CD4-positive, alpha-beta T cell treated with Interferon gamma for 1 hour (primary cell): Measurements from ENCODE around the gene COG5.
"Not testable (repeated sequence)": the region's sequence is repeated elsewhere in the genome, so short reads cannot be mapped to it uniquely, and the experiment has no call there.

Experiments
- DNase-seq: peaks from one replicate; pipeline ENCODE4 v3.0.0-alpha.2; 2020

Gene COG5

DNA sequence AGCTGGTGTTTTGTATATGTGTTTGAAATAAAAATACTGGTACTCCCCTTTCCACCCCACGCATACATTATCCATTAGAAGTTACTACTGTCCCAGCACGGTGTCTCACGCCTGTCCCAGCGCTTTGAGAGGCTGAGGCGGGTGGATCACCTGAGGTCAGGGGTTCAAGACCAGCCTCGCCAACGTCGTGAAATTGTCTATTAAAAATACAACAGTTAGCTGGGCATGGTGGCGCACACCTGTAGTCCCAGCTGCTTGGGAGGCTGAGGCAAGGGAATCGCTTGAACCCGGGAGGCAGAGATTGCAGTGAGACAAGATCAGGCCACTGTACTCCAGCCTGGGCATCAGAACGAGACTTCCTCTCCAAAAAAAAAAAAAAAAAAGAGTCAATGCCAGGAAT lies 392.2 kb downstream of the COG5 start:
- no peak for DNase-seq

DNA sequence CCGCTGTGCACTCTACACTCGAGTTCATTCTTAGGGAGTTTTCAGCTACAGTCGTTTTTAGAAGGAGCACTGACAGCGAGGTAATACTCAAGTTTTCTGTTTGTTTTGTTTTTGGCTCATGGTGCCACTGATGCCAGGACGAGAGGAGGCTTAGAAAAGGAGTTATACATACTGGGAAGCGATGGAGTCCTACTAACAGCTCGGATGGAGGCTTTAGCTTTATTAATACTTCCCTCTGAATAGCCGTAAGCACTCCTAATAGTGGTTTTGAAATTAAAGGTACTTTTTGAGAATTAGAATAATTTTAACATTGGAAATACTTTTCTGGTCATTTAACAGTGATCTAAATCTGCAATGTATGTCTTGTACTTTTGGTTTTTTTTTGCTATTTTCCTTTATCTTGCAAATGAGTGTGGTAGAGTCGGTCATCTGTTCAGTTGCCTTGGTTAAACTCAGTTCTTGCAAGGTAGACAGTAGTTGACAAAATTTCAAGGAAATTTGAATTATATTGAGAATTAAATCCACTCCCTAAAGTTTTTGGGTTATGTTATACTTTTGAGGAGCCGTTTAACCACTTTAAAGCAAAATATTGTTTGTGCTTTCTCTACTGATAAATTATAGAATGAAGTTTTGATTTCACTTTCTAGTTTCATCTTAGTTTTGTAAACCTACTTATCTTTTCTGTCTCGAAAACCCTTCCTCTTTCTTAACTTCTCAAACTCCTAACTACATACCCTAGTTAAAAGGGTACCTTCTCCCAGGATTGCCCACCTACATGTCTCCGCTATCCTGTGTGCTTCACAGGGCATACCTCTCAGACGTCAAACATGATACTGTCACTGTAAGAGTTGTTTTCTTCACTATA lies 393.4 kb downstream of the COG5 start:
- DNase-seq = no peak

DNA sequence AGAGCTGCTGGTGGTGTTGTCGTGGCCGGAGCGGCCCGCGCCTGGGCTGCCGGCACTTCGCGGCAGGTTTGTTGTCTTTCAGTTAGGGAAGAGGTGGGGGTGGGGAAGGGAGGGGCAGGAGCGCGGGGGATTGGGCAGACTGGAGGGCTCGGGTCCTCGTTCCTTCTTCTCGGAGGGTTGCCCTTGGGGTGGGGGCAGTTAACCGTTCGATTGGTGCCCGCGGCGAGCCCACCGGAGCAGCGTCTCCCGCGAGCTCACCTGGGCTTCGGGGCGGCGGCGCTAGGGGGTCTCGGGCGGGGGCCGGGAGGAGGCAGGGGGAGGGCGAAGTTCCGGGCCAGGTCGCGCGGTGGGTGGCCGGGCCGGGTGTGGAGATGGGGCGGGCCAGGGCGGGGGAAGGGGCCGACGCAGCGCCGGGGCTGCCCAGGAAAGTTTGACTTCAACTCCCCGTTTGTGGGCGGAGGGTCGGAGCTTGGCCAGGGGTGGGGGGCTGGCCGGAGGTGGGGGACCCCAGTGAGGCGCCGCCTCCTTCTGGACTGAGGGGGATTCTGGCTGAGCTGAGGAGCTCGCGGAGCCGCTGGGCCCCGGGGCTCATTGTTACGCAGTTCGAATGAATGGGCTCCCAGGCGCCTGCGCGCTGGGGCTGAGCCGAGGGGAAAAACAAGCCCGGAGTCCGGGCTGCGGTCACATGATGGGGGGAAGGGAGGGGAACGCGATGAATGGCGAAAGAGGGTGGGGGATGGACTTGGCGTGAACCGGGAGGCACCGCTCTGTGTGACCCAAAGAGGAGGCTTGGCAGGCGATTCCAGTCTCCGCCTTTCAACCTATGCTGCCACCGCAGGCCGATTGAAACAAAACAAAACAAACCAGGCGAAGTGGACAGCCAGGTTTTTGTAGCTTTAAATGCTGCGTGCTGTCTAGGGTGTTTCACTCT lies 394.3 kb downstream of the COG5 start:
- peak; percentile 91 for DNase-seq

DNA sequence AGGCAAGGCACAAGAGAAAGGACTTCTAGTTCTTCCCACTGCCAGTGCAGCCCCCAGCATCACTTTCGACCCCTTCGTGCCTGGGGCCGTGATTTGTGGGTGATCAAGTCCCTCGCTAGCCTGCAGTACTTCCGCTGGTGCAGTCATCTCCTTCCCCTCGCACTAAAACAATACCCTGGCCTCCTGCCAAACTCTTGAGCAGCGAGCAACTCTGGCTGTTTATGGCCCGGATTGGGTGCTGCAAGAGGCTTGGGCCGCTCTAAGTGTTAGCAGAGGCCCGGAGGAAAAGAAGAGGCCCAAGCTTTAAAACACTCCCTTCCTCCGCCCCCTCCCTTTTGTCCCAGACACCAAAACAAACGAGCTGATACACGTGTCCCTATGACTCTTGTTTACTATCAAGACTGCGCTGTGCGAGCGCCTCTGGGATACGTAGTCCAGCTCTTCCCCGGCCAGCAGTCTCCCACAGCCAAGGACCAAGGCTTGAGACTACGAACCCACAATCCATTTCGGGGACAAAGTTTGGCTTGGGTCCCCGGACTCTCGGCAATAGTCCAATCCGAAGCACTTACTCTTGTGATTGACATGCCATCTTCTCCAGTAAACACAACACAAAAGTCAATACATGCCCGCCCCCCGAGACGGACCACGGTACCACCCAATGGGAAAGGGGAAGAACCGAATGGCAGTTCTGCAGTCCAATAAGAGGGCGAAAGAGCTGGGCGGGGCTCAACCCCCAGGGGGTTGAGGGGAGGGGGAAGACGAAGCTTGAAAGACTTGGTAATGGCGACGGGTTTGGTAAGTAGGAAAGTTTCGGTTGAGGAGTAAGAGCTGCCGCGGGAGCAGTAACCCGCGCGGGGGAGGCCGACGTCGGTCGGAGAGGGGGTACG lies 395.2 kb downstream of the COG5 start, which contains the start of gene HBP1:
TSS of gene HBP1 (plus strand) at position 771 of the 887 bp plus-strand sequence. CDS start 10,891 bp downstream, outside the sequence.
- DNase-seq = peak; percentile 99

DNA sequence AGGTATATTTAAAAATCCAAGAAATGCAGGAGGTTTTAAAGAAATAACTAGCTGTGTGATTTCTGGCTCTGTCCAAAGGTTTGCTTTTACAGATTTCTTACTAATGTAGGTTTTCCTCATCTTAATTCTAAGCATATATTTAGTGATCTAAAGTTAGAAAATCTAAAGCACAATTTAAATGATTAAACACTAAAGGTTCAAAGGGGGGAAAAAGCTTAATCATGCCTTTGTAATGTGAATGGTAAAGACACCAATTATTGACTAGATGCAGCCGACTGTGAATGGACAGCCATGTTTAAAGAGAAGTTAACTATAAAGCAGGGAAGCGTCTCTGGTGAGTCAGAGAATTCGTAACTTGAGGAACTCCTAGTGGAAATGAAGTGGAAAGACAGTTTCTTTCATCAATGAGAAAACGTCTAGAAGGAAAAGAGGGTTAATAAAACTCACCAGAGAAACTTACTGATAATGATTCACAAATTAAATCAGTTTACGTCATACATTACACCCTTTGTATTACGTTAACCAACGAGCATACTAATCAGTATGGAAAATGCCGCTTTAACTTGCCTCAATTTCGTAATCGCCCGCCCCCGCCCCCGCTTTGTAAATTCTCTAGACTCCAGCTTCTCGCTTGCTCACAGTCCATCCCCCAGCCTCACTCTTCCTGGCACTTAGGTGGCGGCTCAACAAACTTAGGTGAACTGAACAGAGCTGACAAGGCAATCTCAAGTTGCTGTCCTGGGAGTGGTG lies 396.1 kb downstream of the COG5 start:
- DNase-seq = no peak

DNA sequence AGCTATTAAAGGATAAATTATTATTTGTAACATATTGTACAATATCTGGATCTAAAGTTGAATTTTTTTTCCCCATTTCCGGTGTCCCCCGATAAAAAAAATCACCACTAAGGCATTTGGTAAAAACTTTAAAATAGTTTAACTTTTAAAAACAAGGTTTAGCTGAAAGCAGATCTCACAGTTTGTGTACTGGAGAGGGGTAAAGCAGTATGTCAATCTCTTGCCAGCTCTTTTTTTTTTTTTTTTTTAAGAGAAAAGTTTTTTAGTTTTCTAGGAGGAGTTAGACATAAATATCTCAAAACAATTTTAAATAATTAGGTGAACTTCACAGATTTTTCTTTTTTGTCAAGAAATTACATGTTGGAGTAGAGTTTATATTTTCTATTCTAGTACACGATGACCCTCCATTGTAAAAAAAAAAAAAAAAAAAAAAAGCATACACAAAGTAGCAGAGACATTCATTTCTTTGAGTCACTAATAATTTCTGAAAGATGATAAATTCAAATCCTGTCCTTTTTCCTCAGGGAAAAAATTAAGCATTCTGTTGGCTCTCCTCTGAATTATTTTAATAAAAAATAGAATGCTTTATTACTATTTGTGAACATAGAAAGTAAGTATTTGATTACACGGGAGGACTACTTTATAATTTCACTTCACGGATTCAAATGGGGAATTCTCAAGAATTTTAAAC lies 396.8 kb downstream of the COG5 start:
- no peak for DNase-seq

DNA sequence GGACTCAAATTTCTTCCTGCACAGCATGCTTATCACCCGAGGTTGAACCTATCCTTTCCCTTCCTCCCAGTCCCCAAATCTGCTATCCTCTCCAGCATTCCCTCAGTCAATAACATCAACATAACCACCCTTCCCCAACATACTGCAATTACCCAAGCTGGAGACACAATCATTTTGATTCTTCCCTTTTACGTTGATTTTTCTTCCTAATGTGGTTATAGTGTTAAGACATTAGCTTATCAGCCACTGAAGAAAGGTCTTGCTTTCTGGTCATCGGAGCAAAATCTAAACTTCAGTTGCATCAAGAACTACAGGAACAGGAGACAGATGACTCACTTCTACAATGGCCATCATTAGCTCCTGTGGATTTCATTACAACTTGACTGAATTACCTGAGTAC lies 398.4 kb downstream of the COG5 start:
- DNase-seq = no peak

DNA sequence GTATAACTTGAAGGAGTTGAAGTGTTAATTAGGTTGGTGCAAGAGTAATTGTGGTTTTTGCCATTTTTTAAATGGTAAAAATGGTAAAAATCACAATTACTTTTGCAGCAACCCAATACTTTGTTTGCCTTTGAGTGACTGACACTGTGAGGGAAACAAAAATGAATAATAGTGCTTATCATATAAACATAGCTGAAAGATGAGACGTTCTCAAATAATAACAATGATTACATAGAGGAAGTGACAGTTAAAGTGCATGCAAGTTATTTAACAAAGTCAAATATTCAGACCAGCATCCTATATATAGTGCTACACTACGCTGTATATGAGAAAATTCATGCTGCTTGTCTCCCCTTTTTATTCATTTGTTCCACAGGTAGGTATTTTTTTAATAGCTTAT lies 399.6 kb downstream of the COG5 start:
- DNase-seq = no peak

DNA sequence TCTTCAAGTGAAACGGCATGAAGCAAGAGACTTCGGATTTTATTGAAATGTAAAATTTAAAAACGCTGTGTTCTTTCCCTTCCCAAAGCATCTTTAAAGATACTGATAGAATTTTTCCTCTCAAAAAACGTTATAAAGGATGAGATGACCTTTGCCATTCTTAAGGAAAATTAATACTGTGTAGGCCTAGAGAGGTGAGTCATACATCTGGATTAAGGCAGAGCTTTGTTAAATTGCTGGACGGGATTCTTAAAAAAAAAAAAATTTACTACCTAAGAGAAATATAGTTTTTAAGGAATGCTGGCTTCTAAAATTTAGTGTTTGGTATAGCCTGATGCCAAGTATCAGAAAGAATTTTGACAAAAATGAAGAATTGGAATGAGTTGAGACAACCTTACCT lies 401.2 kb downstream of the COG5 start:
- DNase-seq = no peak

DNA sequence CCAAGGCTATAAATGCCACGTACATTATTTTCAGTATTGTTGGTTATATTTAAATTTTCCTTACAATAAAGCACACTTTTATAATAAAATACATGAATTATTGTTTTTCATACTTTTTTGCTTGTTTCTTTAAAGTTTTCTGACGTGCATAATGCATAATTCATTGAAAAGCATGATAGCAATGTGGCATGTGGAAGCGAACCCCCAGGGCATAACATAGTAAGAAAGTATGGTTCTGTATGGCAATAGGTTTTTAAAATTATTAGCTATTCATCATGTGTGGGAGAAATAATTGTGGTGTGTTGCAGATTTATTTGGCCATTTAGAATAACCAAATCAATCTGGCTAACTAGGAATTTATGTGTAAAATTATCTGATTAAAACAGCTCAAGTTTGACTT lies 402.3 kb downstream of the COG5 start:
- DNase-seq = no peak

DNA sequence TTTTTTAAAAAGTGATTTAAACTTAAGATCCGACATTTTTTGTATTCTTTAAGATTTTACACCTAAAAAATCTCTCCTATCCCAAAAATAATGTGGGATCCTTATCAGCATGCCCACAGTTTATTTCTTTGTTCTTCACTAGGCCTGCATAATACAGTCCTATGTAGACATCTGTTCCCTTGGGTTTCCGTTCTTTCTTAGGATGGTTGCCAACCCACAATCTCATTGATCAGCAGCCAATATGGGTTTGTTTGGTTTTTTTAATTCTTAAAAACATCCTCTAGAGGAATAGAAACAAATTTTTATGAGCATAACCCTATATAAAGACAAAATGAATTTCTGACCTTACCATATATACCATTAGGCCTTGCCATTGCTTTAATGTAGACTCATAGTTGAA lies 403.3 kb downstream of the COG5 start:
- no peak for DNase-seq

DNA sequence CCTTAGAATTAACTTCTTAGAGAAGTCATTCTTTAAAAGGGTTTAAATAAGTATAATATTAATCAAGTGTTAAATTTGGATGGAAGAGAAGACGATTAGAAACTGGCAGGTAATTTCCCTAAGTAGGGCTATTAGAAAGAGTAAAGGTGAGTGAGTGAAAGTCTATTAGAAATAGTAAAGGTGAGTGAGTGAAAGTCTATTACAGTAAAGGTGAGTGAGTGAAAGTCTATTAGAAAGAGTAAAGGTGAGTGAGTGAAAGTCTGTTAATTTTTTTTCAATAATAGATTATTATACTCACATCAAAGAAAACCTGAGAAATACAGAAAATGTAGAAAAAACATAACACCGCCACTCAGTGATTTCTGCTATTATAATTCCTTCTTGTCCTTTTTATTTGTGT lies 405.7 kb downstream of the COG5 start:
- DNase-seq = no peak

DNA sequence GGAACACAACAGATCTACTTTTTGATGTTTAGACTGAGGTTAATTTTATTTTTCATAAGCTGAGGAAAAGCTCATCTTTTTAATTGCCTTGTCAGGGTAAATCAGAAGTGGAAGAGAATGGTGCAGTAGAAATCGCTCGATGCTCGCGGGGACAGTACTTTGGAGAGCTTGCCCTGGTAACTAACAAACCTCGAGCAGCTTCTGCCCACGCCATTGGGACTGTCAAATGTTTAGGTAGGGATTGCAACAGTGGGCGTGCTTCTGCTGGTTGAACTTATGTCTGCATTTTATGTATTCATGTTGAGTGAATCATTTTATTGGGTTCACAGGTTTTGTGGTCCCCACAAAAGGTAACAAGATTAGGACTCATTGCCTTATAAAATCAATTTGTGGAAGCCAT lies 406.6 kb downstream of the COG5 start:
- no peak for DNase-seq

DNA sequence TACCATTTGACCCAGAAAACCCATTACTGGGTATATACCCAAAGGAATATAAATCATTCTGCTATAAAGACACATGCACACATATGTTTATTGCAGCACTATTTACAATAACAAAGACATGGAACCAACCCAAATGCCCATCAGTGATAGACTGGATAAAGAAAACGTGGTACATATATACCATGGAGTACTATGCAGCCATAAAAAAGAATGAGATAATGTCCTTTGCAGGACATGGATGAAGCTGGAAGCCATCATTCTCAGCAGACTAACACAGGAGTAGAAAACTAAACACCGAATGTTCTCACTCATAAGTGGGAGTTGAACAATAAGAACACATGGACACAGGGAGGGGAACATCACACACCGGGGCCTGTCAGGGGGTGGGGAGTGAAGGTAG lies 408.0 kb downstream of the COG5 start:
- DNase-seq = not testable (repeated sequence)

DNA sequence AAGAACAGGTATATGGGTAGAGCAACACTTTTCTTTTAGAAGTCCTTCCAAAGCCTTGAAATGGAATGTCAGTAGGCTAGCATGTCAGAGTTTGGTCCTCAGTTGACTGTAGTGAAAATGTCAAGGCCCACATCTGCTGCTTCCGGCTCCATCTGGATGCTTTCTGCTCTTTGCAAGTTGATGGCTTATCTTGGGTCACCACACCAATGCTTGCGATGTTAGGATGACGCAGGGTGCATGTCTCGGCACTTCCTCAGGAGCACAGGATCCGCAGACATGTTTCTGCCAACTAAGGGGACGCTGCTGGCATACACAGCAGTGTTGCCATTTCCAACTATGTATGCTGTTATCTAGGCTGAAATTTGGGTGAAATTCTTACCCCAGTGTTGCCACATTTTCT lies 408.9 kb downstream of the COG5 start:
- DNase-seq = no peak

DNA sequence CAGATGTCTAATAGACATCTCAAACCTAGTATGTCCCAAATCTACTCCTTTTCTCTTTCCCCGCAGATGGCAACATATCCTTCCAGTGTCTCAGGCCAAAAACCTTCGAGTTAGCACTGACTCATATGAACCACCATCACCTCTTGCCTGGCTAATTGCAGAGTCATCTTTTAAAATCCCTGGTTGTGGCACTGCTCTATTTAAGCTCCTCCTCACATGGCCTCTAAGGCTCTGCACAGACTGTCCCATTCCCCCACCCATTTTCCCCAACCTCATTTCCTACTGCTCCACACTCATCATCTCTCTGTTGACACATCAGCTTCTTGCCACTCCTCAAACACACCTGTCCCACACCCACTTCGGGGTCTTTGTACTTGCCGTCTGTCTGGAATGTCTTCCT lies 411.7 kb downstream of the COG5 start:
- no peak for DNase-seq
